ACHN (cell line): ENCODE data around the gene SLCO3A1.

Experiments
- DNase-seq: peaks from one replicate; pipeline ENCODE4 v3.0.0-alpha.2; 2015
- in situ Hi-C: cut with HindIII; loops from 2 replicates; pipeline ENCODE4 v1.10.0; 2017; ENCODE audit warnings: low sequenced_read_pairs, low pct_ligation_motif_present, low pct_unique_long_range_greater_than_20kb

The SLCO3A1 gene

GRCh38 chr15:92033314-92033713, 179.8 kb downstream of the SLCO3A1 start:
- DNase-seq: no peak
- in situ Hi-C loops: no loop called here

- in situ Hi-C loops: no loop called here
- no peak for DNase-seq
These were observed 180.2 kb downstream of the SLCO3A1 start for GRCh38 chr15:92033723-92034122.

DNA sequence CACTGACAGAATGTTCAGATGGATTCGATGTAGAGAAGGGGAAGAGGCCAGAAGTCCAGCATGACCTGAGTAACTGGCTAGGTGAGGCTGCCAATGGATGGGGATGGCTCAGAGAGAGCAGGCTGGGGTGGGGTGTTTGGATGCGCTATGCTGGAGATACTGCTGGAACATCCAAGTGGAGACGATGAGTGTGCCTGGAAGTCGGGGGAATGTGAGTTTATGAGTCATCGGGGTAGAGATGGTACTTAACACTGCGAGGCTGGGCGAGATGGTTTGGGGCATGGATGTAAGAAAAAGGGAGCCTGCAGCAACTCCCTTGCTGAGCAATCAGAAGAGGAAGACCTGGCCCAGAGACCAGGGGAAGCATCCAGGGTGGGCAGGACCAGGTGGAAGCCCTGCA, 180.7 kb downstream of the SLCO3A1 start:
- in situ Hi-C loops: no loop called here
- DNase-seq: no peak

- in situ Hi-C loops: no loop called here
These were observed 182.0 kb downstream of the SLCO3A1 start for GRCh38 chr15:92035551-92035950.

DNA sequence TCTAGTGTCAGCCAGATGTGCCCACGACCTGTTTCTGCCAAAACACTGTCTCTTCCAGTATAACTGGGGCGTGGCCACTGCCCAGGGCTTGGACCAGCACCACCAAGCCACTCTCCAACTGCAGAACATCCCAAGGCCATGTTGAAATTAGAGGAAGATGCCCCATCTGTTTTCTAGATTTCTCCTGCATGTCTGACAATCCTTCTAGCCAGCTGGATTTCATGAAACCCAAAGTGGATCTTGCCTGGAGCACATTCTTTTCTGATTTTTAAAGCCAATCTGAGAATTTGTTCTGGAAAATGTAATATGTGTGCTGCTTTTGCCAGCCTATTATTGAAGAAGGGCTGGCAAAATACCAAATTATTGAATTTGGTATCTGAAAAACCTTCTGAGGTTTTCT, 182.5 kb downstream of the SLCO3A1 start:
- no peak for DNase-seq
- in situ Hi-C loops: no loop called here

More at GRCh38 chr15:92035551-92035950, 182.0 kb downstream of the SLCO3A1 start:
- DNase-seq: no peak

DNA sequence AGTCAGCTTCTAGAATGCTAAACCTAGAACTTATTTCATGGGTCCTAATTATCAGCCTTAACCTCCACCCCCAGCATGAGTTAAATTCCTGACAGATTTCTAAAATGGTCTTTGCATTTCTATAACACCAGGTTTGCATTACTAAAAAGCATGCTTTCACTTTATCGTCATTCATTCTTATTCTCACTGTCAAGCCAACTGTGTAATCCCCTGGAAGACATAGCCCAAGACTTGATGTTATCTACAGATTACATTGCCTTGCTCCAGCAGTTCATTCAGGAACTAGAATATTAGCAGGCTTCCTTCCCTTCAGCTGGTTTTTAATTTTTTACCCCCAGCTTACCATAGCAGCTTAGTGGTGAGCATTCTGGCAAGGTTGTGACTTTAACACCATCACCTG, 184.0 kb downstream of the SLCO3A1 start:
- in situ Hi-C loops: no loop called here

DNA sequence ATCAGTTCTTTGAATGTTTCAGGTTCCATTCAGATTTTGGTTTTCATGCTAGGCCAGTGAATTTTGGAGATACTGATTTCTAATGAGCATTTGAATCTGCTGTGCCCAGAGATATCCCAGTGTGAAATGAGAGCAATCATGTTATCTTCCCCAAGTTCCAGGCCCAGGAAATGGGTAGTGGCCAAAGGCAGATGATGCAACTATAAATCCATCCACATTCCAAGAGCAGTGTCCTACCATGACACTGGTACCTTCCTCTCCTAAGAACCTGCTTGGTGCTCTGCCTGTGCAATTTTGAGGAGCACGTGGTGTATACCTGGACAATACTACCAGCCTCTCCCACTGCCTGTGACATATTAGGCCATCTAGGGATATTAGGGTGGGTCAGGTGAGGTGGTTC, 186.8 kb downstream of the SLCO3A1 start:
- no peak for DNase-seq
- in situ Hi-C loops: no loop called here

More for the DNA sequence above, 184.0 kb downstream of the SLCO3A1 start:
- no peak for DNase-seq

GRCh38 chr15:92041371-92041770, 187.9 kb downstream of the SLCO3A1 start:
- no peak for DNase-seq
- in situ Hi-C loops: no loop called here

GRCh38 chr15:92043283-92043682, 189.8 kb downstream of the SLCO3A1 start:
- in situ Hi-C loops: no loop called here
- no peak for DNase-seq

DNA sequence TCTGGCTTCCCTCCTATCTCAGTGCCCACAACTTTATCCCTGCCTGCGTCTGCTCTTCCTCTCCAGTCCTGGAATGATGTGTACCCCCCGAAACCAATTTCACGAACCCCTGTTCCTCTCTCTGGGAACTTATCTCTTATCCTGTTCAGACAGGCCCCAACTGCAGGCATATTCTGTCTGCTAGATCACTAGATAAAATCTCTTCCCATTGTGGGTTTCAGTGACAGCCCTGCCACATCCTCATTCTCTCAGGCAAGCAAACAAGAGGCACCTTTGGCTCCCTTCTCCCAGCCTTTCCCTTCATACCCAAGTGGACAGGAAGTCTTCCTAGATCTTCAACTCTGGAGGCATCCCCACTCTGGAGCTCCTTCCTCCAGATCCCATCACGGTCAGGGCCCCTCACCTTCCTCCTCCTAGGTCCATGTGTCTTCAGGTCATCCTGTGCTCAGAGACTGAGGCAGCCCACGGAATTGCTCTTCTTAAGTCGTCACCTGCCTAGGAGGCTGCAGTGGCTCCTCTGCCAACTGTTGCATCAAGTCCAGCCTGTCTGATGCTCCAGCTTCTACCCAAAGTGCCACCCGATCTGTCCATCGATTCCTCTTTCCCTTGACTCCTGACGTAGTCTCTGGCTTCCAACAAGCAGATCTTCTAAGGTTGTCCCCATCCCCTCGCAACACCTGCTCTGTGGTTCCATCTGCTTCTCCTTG, 190.8 kb downstream of the SLCO3A1 start:
- DNase-seq: no peak
- in situ Hi-C loops: no loop called here

DNA sequence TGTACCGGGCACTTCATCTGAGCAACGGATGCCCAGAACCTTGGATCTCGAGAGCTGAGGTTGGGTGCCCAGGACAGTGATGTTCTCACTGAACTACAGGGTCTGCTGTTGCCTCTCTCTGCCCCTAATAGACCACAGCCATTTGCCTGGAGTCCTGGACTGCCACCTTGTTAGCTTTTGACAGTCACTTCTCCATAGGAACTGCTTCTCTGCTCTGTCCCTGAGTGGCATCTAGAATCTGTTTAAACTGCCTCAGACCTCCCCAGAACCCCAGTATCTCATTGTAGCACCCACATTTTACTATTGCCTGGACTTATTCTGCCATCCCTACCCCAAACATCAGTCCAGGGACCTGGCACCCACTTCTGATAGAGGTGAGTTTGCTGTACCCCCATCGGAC, 194.4 kb downstream of the SLCO3A1 start:
- in situ Hi-C loops: no loop called here
- DNase-seq: no peak

DNA sequence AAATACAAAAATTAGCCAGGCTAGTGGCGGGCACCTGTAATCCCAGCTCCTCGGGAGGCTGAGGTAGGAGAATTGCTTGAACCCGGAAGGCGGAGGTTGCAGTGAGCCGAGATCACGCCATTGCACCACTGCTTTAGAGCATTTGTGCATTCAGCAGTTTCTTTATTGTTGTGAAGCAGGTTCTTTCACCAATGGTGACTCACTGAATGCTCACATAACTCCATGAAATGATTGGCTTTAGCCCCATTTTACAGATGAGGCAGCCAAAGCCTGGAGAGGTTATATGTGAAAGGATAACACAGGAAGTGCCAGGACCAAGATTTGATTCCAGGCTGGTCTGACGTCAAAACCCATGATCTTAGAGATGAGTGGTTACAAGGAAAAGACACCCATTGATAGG, 195.2 kb downstream of the SLCO3A1 start:
- in situ Hi-C loops: no loop called here
- DNase-seq: no peak

- in situ Hi-C loops: no loop called here
- DNase-seq: no peak
These were observed 195.9 kb downstream of the SLCO3A1 start for GRCh38 chr15:92049290-92049989.

DNA sequence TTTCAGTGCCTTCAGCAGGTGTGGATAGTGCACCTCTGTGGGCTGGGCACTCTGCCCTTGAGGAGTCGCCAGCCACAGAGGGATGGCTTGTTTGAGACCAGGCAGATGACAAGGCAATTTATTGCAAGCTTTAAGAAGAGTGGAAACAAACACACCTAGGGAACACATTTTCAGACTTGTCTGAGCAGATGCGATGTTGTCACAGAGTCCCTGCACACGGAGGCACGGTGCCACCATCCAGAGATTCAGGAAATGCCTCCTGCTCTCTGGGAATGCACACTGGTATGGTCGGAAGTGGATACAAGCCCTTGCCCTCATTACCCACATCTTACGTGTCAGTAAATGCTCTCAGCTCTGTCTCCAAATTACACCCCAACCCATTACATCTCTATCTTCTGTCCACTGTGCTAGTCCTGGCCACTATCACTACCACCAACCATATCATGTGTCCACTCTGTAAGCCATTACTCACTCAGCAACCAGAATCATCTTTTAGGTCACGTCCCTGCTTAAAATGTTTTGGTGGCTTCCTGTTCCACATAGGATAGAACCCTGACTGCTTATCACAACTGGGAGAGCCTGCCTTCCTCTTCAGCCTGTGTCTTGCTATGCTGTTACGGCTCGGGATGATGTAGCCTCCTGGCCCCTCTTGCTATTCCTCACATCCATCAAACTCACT, 196.9 kb downstream of the SLCO3A1 start:
- in situ Hi-C loops: no loop called here
- DNase-seq: no peak

DNA sequence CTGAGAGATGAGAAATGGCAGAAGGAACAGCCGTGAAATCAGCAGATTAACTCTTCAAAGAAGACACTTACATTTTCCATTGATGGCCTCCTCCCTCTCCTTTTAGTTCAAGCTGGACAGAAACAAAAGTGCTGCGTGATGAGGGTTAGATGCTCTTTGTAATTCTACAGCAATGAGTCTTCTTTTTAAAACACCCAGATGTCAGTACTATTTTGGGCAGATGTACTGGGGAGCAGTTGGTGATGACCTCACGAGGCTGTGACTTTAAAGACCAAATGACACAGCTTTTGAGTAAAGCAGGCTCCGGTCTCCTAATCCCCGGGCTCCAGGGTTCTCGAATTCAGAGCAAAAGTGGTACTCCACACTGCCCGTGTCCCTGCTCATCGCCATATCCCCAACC, 198.2 kb downstream of the SLCO3A1 start:
- no peak for DNase-seq
- in situ Hi-C loops: no loop called here

DNA sequence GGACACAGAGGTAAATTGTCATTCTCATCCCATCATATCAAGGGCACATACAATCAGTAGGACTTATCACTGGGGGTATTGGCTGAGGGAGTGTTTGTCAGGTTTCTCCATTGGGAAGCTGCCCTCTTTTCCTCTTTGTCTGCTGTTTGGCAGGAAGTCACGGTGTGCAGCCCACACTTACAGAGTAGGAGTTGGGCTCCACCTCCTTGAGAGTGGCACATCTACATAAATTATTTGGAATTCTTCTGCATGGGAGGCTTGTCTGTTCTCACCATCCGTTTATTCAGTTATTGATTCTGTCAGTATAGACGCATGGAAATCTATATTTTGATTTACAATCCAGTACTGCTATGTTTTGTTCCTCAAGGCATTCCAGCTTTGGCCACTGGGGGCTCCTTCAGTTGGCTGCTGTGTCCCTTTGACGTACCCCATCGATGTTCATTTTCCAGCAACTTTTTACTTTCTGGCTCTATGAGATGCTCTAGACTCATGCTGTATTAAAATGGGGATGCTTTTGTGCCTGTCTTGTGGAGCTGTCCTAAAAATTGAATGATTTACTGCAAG, 200.3 kb downstream of the SLCO3A1 start:
- DNase-seq: no peak

GRCh38 chr15:92056875-92057274, 203.4 kb downstream of the SLCO3A1 start:
- no peak for DNase-seq
- in situ Hi-C loops: no loop called here

More for the DNA sequence above, 200.3 kb downstream of the SLCO3A1 start:
- in situ Hi-C loops: no loop called here

DNA sequence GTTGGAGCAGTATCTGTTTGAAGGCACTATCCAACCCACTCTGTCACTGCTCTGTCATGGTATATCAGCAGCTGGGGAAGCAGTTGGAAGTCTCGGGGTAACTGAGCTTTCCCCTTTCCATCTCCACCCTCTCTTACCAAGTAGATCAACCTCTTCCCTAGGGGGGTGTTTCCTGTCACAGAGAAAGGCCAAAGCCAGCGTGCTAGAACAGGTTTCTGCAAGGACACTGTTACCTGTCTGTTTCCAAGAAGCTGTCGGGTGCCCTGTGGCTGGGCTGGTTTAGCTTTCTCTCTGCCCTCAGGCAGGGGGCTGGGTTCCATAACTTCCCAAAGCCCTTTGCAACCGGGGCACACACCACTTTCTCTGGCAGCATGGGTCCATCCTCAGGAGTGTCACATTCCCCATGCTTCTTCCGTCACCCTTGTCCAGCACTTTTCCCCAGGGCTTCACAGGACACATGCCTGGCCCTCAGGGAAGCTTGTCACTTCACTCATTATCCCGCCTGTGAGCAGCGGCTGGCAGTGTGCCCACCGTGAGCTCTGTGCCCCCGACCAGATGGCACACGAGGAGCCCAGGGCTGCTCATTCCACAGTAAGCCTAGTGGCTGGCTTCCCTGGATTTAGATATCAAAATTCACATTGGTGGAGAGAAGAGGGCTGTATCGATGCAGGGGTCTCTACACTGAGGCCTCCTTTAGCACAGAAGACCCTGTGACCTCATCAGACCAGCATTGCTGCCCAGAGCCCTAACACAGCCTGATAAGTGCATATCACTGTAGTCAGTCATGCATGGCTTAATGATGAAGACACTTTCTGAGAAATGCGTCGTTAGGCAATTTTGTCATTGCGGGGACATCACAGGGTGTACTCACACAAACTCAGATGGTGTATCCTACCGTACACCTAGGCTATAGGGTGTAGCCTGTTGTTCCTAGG, 205.8 kb downstream of the SLCO3A1 start:
- no peak for DNase-seq
- in situ Hi-C loops: no loop called here
